A673 (cell line): ENCODE measurements around the gene OR5C1.

Experiments used
- CTCF ChIP-seq: fragments of 300-800, 200-600 bp; sonication (generic); conservative IDR thresholded peaks from 2 replicates; pipeline ENCODE4 v1.5.1; 2017; ENCODE audit warnings: low read depth, mild to moderate bottlenecking, antibody characterized with exemption, low read length, moderate library complexity, mixed read lengths
- EZH2 ChIP-seq: fragments of 200-600 bp; sonication (generic); IDR thresholded peaks from 2 replicates; pipeline ENCODE4 v1.6.1; 2017; ENCODE audit warnings: borderline replicate concordance, low read depth, mild to moderate bottlenecking, mixed read lengths, antibody characterized with exemption, low read length; ENCODE audit not compliant: poor library complexity, severe bottlenecking

- no peak for TF ChIP-seq CTCF
- TF ChIP-seq EZH2: no peak
Measured at GRCh38 chr9:122812736-122813135, 24.0 kb downstream of the OR5C1 start.
